Esophagus squamous epithelium (tissue), 5 donors: Measurements from ENCODE around the gene AMFR. TPM values are rescaled to one million over a fixed set of nuclear protein-coding genes. Genes with fewer than 3 reads are reported as not detected.

Source experiments
- DNase-seq: peaks from one replicate; lab custom pipeline; 2025; lab: John Stamatoyannopoulos, UW
- H3K27ac ChIP-seq, 4 donors: fragments of 200-600 bp; sonication (generic); one replicate each; pipeline ENCODE4 v1.5.1; 2016 to 2019; ENCODE audit warnings: mild to moderate bottlenecking in 1 of 4
- H3K27me3 ChIP-seq, 4 donors: fragments of 200-600 bp; sonication (generic); 1 replicate in 3 of 4; 2 replicates in 1 of 4; pipeline versions ENCODE4 v1.5.1 to v1.6.0; 2017 to 2021; ENCODE audit warnings: antibody characterized with exemption in 1 of 4
- H3K36me3 ChIP-seq, 3 donors: fragments of 200-600 bp; sonication (generic); one replicate each; pipeline ENCODE4 v1.5.1; 2016 to 2019
- H3K4me1 ChIP-seq, 3 donors: fragments of 200-600 bp; sonication (generic); one replicate each; pipeline ENCODE4 v1.5.1; 2017 to 2019
- H3K4me3 ChIP-seq, 4 donors: fragments of 200-600 bp; sonication (generic); 1 replicate in 3 of 4; 2 replicates in 1 of 4; pipeline ENCODE4 v1.5.1; 2016 to 2019; ENCODE audit warnings: mild to moderate bottlenecking in 2 of 4, moderate library complexity in 1 of 4
- H3K9me3 ChIP-seq, 3 donors: fragments of 200-600 bp; sonication (generic); one replicate each; pipeline ENCODE4 v1.5.1; 2016 to 2019
- POLR2A ChIP-seq, 4 donors: fragments of 450-650 bp; IDR thresholded peaks; one replicate each; pipeline ENCODE4 v1.6.1; 2017; ENCODE audit warnings: antibody characterized with exemption in 4 of 4, mild to moderate bottlenecking in 4 of 4, moderate library complexity in 3 of 4
- WGBS, 2 donors: methylation state at CpG; one replicate each; pipeline ENCODE4 v1.1.5; 2018; 5-methylcytosine and 5-hydroxymethylcytosine counted together
- intact Hi-C: fragments of 100-400 bp; cut with DNase I; formaldehyde crosslinking; loops from one replicate; pipeline ENCODE4 v1.15.0; 2022
- total RNA-seq, 4 donors: library from RNA; depleted of rRNA; stranded (reverse); fragments of >200 nt; gene quantifications; one replicate each; pipeline ENCODE4 v1.1.0, GENCODE V29; 2016
- TF ChIP-seq, protein P1 (sequence below), 6 experiments: fragments of 450-650 bp in 4 of 6; fragments of 200-600 bp in 2 of 6; sonication (generic) in 2 of 6; IDR thresholded peaks; one replicate each; pipeline ENCODE4 v1.5.1; 2016 to 2019; ENCODE audit warnings: antibody characterized with exemption in 6 of 6, mild to moderate bottlenecking in 4 of 6, moderate library complexity in 4 of 6
- donor health status: DM: yes; HTN: yes; CAD: no.

AMFR gene
- total RNA-seq, 4 donors from 2014 or later: 69.9 to 133 (median 111) TPM

DNA sequence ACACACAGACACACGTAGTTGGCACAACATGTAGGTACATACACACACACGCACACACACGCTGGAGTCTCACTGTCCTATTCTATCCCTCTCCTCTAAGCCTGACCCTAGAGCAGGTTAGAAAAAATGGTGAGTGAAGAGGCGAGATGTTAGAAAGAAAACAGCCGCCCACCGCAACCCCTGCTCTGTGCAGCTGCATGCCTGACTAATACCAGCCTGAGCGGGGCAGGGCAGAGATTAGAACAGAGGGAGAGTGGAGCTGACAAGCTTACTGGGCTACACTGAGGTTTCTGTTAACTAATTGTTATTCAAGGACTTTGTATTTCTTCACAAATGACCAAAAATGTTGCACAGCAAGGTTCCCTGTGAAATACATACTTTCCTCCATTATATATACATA lies 59.8 kb downstream of the AMFR start:
- intact Hi-C loops: no loop called here
- no peak for DNase-seq
- Histone ChIP-seq H3K27ac (no peak overlapping the region), H3K9me3 (no peaks in the 10 kb centered on the region), H3K36me3 (peaks cover 18 to 89% (median 27%) of the 10 kb centered on the region in 3 donors), H3K27me3 (no peaks in the 10 kb centered on the region), H3K4me3 (no peak overlapping the region), H3K4me1 (peaks cover 0 to 8% (median 0%) of the 10 kb centered on the region in 3 donors)
- TF ChIP-seq, protein P1, sequence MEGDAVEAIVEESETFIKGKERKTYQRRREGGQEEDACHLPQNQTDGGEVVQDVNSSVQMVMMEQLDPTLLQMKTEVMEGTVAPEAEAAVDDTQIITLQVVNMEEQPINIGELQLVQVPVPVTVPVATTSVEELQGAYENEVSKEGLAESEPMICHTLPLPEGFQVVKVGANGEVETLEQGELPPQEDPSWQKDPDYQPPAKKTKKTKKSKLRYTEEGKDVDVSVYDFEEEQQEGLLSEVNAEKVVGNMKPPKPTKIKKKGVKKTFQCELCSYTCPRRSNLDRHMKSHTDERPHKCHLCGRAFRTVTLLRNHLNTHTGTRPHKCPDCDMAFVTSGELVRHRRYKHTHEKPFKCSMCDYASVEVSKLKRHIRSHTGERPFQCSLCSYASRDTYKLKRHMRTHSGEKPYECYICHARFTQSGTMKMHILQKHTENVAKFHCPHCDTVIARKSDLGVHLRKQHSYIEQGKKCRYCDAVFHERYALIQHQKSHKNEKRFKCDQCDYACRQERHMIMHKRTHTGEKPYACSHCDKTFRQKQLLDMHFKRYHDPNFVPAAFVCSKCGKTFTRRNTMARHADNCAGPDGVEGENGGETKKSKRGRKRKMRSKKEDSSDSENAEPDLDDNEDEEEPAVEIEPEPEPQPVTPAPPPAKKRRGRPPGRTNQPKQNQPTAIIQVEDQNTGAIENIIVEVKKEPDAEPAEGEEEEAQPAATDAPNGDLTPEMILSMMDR (IDR thresholded peaks at IDR 0.05): no peak
- TF ChIP-seq POLR2A (IDR thresholded peaks at IDR 0.05): no peak
- WGBS, 2 donors: 83 to 84% methylated on average over 7 of the region's 7 CpGs

DNA sequence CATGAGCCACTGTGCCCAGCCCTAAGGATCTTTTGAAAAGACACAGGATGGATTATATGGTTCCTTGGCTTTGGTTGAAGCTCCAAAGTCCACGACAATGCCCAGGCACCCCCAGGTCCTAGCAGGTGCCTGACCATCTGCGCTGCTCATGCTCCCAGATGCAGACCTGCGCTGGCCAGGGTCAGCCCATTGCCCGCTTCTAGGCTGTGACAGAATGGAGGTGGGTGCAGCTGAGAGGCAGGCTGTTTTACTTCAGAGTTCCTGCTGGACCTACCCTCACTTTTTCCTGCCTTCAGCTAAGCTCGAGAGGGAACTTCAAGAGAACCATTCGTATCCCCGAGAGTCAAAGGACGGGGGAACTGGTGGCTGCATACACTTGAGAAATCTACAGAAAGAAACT lies 60.5 kb downstream of the AMFR start:
- peaks cover 18 to 96% (median 27%) of the 10 kb centered on the region in 3 donors for H3K36me3 ChIP-seq
- intact Hi-C loops: no loop called here
- 96 to 100% methylated on average over 3 to 4 of the region's 8 CpGs for WGBS, 2 donors
- no peaks in the 10 kb centered on the region for H3K27me3 ChIP-seq
- DNase-seq: no peak
- TF ChIP-seq, protein P1 (IDR thresholded peaks at IDR 0.05): no peak
- TF ChIP-seq POLR2A (IDR thresholded peaks at IDR 0.05): no peak
- no peak overlapping the region for H3K4me3 ChIP-seq
- H3K9me3 ChIP-seq: no peaks in the 10 kb centered on the region
- no peak overlapping the region for H3K27ac ChIP-seq
- peaks cover 0 to under 1% (median 0%) of the 10 kb centered on the region in 3 donors for H3K4me1 ChIP-seq

DNA sequence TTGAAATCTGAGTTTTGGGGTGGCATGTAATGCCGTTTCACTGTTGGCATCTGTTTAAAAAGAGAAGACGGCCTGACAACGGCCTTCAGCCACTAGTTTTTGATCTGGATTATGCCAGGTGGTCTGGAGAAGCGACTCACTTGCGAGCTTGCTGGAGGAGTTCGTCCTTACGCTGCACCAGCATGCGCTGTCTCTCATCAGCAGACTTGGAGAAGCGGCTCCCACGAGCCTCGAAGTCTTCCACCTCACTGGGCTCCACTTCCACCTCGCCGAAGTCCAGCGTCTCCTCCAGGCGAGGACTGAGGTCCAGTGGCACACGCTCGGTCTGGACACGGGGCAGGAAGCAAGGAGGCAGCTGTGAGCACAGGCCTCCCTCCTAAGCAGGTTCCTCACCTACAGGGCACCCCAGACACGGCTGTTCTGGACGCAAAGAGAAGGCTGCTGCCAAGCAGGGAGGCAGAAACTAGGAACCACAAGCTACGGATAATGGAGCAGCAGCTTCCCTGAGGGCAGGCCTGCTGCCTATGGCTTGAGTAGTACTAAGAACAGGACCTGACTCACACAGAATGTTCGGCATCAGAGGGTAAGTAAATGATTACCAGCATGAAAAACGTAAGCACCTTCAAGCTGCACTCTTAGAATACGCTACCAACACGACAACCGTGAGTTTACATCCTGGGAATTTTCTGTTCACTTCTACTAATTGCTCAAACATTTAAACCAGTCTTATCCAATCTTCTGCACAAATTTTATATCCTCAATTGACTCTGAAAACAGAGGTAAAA lies 61.4 kb downstream of the AMFR start:
- TF ChIP-seq POLR2A (IDR thresholded peaks at IDR 0.05): no peak
- TF ChIP-seq, protein P1 (IDR thresholded peaks at IDR 0.05): no peak
- H3K9me3 ChIP-seq: no peaks in the 10 kb centered on the region
- intact Hi-C loops: no loop called here
- no peak overlapping the region for H3K27ac ChIP-seq
- no peak for DNase-seq
- peaks cover 18 to 89% (median 27%) of the 10 kb centered on the region in 3 donors for H3K36me3 ChIP-seq
- no peak overlapping the region for H3K4me3 ChIP-seq
- 93 to 94% methylated on average over 11 to 24 of the region's 26 CpGs for WGBS, 2 donors
- H3K27me3 ChIP-seq: no peaks in the 10 kb centered on the region
- no peaks in the 10 kb centered on the region for H3K4me1 ChIP-seq

DNA sequence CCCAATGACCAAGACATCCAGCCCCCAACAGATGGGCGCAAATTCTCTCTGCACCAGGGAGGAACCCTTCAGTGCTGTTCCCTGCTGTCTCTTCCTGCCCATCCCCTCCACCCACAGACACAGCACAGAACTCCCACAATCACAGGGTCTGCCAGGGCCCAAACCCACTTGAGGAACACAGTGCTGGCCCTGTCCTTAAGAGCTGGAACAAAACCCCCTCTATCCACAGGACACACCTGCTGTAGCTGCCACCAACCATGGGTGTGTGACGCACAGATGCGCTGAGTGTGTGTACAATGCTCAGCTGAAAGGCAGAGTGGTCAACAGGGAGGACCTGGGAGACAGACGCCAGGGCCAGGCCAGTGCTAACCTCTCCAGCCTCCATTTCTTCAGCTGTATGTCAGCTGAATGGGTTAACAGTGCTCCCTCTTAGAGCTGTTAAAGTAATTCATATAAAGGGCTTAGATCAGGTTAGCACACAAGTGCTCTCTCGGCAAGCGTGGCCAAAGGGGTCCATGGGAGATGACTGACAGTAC lies 62.1 kb downstream of the AMFR start:
- Histone ChIP-seq H3K36me3 (peaks cover 18 to 82% (median 27%) of the 10 kb centered on the region in 3 donors), H3K27ac (no peak overlapping the region), H3K4me3 (no peak overlapping the region), H3K9me3 (no peaks in the 10 kb centered on the region), H3K27me3 (no peaks in the 10 kb centered on the region), H3K4me1 (no peaks in the 10 kb centered on the region)
- WGBS, 2 donors: 82 to 91% methylated on average over 2 to 5 of the region's 6 CpGs
- no peak for DNase-seq
- intact Hi-C loops: no loop called here
- TF ChIP-seq, protein P1 (IDR thresholded peaks at IDR 0.05): no peak
- TF ChIP-seq POLR2A (IDR thresholded peaks at IDR 0.05): no peak

GRCh38 chr16:56362706-56363105 lies 62.6 kb downstream of the AMFR start:
- H3K36me3 ChIP-seq: peaks cover 18 to 76% (median 25%) of the 10 kb centered on the region in 3 donors
- H3K4me1 ChIP-seq: peaks cover 0 to 3% (median 0%) of the 10 kb centered on the region in 3 donors
- H3K4me3 ChIP-seq: no peak overlapping the region
- TF ChIP-seq POLR2A (IDR thresholded peaks at IDR 0.05): no peak
- TF ChIP-seq, protein P1 (IDR thresholded peaks at IDR 0.05): no peak
- DNase-seq: no peak
- H3K27me3 ChIP-seq: no peaks in the 10 kb centered on the region
- H3K9me3 ChIP-seq: no peaks in the 10 kb centered on the region
- H3K27ac ChIP-seq: no peak overlapping the region
- intact Hi-C loops: no loop called here
- WGBS, 2 donors: 93 to 94% methylated on average over 13 to 17 of the region's 17 CpGs
